NCI-H1436 (cell line): ENCODE measurements around the gene ERC2.

Source experiments
- DNase-seq: peaks from one replicate; lab custom pipeline; 2025; lab: John Stamatoyannopoulos, UW

Gene ERC2

DNA sequence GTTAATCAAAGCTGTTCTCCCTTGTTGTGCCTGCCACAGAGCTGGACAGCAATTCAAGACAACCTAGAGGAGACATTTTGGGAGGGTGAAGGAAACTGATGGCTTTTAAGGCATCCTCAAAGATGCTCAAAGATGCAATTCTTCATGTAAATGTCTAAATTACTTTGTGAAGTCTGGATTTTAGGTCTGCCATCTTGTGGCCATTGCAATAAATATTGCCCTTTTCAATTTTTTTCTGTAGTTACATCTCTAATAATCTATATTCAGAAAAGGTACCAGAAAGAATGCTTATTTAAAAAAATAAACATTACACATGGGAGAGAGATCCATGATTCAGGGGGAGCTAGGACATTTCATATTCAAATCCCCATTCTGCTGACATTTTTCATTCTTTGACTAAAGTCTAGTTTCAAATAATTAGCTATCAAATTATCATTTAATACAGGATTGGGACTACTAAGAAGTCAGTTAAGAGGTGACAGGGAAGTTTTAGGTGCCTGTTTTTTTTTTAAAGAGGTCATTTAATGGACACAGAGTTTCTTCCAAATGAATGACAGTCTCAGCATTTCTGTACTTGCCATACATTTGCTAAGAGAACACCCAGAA is 721.4 kb downstream of the ERC2 start:
- DNase-seq: no peak

DNA sequence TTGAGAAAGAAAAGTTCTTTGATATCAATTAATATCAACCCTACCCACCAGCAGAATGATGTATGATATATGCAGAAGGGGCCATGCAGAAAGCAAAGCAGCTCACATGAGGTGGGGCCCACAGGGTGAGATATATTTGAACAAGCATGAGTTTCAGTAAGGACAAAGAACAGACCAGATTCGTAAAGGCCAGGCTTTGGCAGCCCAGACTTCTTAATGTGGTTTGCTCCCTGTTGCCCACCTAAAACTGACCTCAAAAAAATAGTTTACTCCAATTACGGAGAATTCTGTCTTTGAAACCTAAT is 725.5 kb downstream of the ERC2 start:
- DNase-seq: no peak

DNA sequence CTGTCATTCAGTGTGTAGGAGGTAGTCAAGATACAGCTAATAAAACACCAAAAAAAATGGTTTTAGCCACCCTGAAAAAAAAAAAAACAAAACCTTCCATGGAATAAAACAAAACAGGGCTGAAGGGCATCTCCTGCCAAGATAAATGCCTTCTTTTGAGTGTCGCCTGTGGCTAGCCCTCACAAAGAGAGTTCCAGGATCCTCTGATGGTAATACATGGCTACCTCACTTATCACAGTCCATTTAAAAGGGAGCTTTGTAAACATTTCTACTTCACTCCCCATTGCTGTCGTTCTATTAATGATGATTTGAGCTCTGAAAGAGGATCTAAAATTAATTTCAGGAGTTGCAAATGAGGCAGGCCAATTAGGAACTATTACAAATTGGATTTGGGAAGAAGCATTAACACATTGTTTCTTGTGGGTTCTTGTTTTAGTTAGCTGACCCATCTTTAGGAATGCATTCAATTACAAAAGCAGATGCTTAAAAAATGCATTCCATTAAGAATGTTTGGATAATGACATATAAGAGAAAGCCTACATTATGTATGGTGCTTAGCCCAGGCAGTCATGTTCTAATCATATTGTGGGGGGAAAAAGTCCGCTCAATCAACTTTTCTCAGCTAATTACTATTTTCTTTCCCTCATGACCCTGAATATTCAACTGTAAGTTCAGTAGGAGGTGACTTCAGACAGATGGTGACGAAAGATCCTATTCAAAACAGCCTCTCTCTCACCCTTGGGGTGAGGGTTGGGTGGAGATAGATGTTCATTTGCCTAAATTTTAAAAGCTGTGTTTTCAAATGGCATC is 726.0 kb downstream of the ERC2 start:
- no peak for DNase-seq

DNA sequence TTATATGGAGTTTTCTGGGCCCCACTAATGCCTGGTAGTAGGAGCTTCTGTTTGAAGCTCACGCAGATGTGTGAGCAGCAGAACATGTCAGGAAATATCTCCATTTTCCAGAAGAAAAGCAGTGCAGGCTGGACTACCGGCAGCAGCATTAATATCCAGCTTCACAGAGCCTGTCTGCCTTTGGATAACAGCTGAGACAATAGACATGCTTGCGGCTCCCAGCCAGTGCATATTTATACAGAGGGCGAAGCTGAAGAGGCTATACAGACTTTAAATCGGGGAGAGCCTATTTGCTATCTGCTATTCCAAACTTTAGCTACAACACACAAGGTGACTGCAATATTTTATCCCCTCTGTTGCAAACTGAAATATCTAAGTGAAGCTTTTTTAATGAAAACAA is 731.1 kb downstream of the ERC2 start:
- DNase-seq: no peak

DNA sequence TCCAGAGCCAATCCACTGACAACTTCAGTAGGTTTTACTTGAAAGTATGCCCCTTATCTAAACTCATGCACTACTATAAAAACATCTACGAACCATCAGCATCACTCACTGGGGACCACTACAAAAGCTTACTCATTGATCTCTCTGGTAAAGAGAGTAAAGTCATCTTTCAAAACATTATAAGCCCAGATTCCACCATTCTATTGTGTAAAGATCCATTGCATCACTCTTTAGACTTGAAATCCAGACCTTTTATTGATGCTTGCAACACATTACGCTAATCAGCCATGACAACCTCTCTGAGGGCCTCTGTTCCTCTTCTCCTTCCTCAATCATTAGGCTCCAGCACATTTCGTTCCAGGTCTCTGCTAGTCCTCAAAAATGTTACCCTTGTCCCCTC is 732.3 kb downstream of the ERC2 start:
- no peak for DNase-seq

DNA sequence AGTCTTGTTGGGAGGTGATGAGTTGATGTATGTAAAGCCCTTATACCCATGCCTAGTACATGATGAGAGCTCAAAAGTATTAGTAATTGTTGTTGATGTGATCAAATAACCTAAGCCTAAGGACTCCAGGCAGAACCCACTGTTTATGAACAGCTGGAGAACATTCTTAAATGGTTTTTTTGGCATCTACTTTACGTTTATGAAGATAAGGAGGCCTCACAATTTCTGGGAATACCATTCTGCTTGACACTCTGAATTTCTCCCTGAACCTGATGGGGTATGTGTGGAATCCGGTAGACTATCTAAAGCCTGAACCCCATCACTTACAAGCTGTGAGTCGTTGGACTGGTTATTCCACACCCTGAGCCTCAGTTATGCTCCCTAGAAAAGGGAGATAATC is 736.5 kb downstream of the ERC2 start:
- no peak for DNase-seq

DNA sequence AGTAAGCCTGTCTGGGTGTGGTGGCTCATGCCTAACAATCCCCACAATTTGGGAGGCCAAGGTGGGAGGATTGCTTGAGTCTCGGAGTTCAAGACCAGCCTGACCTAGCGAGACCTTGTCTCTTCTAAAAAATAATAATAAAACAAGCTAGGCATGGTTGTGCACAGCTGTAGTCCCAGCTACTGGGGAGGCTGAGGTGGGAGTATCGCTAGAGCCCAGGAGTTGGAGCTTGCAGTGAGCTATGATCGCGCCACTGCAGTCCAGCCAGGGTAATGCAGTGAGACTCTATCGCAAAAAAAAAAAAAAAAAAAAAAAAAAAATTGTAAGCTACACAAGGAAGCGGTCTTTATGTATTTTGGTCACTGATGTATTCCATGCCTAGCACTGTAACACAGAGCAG is 738.7 kb downstream of the ERC2 start:
- no peak for DNase-seq

DNA sequence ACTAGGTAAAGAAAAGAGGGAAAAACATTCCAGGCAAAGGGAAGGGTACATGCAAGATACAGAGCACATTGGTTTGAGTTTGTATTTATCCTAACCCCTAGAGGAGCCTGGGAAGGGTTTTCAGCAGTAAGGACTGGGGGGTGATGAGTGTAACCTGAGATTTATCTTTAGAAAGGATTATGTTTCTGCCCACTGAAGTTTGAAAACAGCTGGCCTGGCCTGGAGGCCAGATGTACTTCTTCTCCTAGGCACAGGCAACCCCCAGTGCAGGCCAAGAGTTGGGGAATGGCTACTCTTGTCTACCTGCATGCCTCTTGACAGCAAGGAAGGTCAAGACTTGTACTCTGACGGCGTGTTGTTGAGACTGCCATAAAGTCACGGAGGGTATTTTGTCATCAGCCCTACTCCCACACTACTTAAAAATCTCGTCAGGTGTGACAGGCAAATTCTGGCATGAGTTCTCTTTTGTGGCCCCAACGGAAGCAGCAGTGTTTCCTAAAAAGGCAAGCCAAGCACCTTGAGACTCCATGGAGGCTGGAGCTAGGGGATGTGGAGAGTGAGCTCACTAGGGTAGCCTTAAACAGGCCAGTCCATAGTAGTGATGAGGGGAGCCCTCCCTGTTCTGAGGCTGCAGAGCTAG is 739.7 kb downstream of the ERC2 start:
- DNase-seq: no peak

DNA sequence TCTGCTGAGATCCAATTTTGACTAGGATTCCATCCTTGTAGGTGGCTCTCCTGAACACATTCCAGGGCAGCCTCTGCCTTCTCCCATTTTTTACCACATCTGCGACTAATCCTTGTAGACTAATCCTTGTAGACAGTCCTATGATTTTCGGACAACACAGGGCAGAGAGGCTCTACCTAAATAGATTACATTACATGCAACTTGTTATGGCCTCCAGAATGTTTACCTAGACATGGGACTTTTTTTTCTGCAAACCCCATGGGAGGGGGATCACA is 741.8 kb downstream of the ERC2 start:
- no peak for DNase-seq

DNA sequence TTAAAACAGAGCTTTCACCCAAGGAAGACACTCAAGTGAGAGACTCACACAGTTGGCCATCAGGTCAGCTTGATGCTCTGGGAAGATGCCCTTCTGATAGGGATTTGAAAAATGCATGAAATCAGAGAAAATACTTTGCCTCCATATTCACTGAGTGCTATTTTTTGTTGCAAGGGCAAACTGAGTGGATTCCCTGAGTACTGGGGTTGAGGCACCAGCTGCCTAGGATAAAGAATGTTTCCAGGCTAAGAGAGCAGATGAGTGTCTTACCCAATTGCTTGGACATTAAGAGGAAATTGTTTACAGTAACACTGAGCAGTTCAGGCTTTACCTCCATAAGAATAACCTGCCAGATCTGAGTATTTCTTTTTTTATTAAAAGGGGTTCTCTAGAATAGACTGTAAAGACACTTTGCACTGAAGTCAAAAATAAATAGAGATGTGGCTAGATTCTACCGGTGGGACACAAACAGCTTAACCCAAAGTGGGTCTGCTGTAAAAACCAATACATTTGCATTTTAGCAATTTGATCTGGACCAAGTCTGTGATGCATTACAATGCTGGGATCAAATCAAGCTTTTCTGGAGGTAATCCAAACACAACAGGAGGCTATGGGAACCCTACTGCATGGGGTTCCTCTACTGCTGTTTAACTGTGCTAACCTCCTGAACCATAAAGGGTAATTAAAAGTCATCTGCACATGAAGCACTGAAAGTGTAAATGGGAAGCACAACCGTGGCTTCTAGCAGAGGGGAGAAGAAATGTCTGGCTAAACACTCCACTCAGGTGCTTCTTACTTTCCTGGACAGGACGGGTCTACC is 742.4 kb downstream of the ERC2 start:
- DNase-seq: no peak

DNA sequence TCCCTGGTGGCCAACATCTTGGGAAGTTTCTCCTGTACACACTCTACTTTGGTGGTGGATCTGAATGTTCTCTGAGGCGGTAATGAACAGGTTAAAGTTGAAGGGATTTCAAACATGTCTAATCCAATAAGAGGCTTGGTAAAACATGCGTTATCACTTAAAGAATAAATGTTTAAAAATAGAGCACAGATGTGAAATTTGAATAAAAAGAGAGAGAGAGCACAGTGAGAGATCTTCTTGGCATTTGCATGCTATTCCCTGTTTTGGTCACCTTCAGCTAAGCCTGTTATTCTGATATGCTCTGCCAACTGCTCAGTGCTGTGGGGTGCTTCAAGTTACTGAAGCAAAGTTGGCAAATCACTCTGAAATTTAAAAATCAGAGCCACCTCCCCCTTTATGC is 743.4 kb downstream of the ERC2 start:
- DNase-seq: no peak

DNA sequence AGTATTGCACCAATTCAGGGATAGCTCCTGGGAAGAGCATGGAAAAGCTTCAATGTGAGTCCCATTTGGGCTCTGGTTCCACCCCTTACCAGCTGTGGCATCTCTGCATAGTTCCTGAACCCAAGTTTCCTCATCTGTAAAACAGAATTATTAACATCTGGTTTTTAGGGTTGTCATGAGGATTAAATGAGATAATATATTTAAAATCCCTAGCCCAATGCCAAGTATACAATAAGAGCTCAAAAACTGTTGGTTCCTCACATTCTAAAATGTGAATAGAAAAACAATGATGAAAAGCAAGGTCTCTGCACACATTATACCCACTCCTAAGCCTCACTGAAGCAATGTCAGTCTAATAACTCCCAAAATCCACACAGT is 743.9 kb downstream of the ERC2 start:
- no peak for DNase-seq

DNA sequence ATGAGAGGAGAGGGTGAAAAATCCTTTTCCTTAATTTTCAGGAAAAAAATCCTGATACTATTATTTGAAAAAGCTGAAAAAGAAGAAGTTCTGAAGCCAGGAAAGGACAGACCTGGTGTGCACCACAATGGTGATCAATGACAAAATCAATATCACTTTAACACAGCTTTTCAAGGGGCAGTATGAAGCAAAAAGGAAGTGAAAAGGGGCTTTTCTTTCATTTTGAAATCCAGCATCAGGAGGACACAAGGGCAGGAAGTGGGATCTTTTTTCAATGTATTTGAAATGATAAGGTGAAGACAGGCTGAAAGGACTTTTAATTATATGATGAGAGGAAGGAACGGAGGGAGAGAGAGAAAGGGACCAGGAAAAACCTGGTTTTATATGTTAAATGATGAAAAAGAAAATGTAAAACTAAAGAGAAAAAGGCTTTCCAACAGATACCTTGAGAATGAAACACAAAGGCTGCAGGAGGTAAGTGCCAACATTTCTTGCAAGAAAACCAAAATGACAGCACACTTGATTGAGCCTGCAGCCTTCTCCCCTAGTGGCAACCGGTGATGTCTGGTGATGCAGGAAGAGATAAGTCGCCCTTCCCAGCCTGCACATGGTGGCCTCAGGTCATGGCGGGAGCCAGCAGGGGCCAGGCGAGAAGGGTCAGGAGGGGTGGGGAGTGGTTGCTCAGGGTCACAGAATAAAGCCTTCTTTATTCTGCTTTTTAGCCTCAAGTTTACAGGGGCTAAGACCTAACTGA is 744.4 kb downstream of the ERC2 start:
- DNase-seq: no peak

DNA sequence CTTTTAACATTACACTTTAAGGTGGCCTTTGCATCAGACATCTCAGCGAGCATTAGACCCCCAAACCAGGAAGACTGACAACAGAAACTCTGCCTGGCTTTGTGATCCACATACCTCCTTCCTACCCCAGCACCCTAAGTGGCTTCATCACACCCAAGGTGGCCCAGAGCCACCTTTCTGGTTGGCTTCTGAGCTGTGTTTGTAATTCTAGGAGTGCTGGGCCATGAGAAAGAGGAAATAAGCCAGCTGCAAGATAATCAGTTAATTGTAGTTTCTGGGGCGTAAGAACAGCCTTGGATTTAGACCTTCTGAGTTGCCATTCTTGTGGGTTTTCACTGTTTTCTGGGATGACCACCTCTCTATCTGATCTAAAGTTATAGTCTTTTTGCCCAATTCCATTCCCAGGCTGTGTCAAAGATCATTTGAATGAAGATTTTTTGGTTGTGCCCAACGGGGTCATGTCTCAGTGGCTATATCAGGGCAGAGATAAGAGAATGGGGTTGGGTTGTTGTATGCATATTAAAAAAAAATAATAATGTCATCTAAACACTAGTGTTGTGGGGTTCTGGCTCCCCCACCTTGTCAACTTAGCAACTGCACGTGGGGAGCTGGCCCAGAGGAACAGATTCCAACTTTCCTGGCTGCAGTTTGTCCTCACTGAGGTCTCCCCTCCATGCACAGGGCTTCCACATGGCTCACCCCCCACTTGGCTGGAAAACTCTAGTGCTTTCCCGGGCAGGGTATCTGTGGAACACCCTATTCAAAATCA is 746.4 kb downstream of the ERC2 start:
- DNase-seq: no peak

DNA sequence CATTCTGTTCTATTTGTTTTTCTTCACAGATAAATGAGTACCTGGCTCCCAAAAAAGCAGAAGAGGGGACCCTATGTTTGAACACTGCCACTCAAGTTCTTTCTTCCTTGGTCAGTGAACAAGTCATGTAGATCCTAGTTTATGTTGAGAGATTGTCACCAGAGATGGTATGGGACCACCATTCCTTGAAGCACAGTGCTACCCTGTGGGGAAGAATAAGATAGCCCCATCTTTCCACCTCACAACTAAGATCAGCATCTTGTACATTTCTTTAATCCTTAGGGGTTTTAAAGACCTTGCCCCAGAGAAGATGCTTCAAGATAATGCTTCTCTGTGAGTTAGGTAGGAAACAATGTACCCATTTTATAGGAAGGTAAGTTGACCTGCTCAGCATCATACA is 747.7 kb downstream of the ERC2 start:
- no peak for DNase-seq

DNA sequence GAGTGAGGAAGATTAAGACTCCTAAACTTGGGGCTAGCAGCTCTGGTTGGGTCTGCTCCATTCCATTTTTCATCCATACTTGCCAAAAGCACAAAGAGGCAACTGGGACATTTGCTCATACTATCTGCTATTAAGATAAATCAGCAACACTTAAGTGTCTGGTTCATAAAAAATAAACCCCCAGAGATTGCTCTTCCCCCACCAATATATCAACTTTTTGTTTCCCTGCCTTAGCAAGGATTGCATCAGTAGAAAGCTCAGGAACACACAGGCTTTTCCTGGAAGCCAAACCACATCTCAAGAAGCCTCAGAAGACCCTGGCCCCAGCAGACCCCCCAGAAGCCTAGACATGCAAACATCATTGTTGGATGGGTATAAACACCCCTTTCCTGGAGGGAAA is 748.8 kb downstream of the ERC2 start:
- DNase-seq: no peak

DNA sequence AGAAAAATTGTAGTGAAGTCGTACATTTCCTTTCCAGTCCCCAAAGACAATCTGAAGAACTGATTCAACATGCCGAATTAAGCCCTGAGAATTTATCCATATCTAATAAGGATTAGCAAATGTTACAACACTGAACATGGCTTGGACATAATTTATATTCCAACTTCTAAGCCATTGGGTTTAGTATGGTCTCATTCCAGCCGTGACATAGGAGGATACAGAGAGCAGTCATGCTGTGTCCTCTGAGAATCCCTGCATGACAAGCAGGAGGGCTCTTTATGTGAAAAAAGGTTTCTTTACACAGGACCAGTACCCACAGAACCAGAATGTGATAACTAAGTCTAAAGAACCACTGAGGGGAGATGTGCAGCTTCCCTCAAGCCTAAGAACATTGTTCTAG is 749.3 kb downstream of the ERC2 start:
- DNase-seq: no peak

DNA sequence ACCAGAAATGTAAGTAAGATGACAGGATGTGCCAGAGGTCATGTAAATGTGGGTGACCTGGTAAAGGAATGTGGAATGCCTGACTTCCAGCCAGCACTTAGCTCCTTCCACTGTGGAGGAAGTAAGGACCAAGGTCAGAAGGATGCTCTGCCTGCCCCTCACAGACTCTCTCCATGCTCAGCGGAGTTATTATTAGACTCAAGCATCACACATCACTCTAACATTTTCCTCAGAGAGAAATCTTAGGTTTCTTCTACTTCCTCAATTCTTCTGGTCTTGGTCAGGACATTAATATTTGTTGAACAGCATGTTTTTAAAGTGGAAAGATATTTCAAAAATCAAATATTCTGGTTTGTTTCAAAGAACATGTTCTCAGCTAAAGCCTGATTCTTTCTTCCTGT is 749.7 kb downstream of the ERC2 start:
- no peak for DNase-seq

DNA sequence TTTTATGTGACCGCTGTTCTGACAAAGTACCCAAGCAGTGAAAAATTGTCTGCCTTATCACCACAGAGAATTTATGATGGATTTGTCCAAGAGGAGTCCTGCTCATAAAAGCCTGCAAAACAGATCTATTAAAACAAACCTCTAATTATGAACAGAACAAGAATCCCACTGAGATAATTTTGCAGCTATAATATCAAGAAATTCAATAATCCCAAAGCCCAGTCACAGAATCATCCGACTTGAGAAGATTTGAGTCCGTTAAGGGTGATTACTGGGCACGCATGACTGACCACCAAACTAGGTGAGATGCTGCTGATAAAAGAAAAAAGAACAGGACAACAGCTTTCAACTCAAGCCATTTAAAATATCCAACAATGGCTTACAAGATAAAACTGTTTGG is 750.2 kb downstream of the ERC2 start:
- DNase-seq: no peak

DNA sequence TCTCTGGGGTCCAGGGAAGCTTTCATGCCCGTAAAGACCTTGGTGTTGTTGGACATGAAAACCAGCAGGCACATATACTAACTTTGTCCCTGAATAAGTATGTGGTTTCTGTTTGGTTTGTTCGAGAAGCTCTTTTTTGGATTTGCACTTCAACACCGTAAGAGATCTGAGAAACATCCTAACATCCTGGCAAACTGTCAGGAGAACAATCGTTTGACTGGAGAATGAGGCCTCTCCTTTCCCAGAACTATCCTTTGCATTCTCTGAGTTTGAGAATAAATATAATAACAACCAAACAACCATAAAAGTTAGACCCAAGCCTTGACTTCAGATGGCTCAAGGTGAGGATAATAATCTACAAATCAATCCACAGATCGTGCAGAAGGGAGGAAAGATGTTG is 750.8 kb downstream of the ERC2 start:
- no peak for DNase-seq

DNA sequence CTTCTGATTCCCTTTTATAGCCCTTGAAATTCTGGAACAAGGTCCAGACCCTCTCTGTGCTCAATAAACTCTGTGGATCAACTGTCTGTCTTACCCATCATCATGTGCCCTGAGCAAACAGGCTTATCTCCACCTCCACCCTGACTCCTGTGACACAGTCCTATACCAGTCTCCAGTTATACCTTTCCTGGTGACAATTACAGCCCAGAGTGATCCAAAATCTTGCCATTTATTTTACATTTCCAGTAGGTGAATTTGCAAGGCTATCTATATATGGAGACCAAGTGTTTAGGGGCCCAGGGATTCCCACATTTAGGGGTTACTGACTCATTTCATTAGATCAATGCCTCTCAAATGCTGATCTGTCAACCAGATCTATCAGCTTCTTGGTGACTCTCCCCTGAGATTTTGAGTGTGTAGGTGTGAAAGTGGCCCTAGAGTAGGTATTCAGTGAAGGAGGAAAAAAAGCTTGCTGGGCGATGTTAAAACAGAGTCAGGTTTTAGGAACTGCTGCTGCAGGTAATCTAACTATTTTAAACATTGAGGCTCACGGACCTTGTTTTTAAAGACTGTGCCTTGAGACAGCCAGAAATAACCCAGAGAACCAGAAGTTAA is 751.5 kb downstream of the ERC2 start:
- DNase-seq: no peak
